GM21526 (cell line): ENCODE measurements around the gene NOTUM.
A peak's percentile ranks its signal among the peaks of the same experiment; 100 is the strongest.
"Not testable (repeated sequence)": the region's sequence is repeated elsewhere in the genome, so short reads cannot be mapped to it uniquely, and the experiment has no call there.

Experiments used
- ATAC-seq: cut with Tn5 transposase; IDR thresholded peaks from one replicate; pipeline ENCODE4 v1.9.1; 2021; ENCODE audit warnings: moderate library complexity; ENCODE audit not compliant: unreplicated experiment, low FRiP score

The NOTUM gene

DNA sequence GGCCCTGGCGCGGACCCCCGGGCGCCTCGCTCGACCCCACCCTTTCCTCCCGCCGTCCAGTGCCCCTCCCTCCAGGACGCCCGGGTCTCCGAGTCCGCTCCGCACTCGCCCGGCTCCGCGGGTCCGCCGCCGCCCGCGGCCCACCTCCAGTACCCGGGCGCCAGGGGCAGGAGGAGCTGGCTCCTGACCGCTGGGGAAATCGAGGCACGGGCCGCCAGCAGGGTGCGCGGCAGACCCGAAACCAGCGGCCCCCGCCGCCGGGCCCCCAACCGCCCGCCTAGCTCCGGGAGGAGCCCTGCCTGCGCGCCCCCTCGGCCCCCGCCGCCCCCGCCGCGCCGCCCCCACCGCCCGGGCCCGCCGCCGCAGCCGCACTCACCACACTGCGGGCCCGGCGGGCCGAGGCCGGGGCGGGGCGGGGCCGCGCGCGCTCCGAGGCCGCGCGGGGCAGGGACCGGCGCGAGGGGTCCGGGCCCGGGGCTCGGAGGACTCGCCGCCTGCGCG, 33.8 kb downstream of the NOTUM start:
- no peak for ATAC-seq

DNA sequence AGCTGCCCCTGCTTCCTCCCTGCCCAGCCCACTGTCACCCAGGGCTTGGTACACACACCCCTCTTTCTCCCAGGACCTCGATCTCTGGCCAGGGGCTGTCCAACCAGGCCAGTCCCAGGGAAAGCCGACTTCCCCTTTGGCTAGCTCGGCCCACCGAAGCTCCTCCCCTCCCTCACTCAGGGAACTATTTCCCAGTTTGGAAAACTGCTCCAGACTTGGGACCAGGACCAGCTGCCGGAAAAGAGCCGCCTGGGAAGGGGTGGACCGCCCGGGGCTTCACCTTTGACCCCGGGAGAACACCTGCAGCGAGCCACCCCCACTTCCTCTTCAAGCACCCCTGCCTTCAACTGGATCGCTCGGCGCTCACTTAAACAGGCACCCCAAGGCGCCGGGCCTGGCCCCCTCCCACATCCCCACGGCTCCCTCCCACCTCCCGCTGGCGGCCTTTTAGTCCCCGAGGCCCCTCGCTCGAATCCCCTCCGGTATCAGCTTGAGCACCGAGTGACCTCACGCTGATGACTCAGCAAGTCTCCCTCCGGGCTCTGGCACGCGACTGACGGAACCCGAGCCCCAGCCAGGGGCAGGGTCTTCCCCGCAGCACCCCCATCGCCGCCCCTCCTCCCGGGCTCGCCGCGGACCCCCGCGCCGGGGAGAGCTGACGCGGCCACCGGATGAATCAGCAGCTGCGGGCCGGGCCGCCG, 34.4 kb downstream of the NOTUM start:
- ATAC-seq = no peak

DNA sequence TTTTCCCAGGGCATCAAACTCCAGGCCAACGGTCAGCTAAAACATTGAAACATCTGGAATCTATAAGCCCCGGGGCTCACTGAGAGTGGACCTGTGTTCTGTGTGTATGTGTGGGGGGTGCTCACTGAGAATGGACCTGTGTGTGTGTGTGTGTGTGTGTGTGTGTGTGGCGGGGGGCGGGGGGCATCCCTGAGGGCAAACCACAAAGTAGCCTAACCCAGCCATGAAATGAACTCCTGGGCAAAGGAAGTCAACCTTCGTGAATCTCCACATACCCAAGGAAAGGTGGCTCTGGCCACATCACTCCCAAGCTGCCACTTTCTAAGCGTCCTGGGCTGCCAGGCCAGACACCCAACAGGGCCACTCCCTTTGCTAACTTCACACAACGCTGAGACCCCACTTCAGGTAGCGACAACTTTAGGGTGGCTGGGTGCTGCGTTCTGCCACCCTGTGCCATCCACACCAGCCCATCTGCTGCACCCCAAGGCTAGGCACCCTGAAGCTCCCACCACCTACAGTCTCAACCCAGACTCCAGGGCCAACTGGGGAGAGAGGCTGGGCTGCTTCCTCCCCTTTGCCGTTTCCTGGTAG, 35.0 kb downstream of the NOTUM start:
- ATAC-seq = no peak

DNA sequence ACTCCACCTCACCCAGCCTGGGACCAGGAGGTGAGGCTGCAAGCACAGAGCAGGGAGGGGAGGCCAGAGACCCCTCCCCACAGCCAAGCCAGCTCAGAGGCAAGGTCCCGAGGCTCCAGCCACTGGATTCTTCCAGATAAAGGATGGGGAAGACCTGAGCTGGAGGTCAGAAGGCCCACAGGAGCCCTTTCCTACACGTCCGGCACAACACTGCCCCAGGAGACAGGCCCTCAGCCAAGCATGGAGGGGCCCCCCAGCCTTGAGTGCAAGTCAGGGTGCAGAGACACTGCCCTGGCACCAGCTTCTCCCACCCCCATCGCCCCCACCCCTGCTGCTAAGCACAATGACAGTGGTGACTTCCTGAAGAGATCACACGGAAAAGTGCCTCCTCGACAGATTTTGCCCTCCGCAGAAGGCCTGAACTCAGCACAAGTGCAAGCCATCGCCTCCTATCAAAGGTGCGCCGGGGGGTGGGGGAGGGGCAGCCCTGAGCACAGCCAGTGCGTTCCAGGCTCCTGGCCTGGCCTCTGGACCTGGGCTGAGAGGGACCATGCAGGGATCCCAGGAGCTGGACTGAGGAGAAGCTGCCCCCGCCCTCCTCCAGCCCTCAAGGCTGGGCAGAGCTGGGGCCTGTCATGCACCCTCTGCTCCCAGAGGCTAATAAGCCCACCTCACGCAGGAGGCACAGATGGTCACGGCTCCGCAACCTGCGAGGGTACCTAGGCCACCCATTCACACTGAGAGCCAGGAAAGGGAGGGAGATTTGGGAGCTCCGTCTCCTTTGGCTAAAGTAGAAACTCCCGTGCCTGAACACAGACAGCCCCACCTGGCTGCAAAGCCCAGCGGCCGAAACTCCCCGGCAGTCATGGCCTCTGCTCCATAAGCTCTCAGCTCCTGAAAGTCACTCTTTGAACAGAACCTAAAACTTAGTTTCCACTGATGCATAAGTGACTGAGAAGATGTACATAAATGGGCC, 36.1 kb downstream of the NOTUM start:
- no peak for ATAC-seq

DNA sequence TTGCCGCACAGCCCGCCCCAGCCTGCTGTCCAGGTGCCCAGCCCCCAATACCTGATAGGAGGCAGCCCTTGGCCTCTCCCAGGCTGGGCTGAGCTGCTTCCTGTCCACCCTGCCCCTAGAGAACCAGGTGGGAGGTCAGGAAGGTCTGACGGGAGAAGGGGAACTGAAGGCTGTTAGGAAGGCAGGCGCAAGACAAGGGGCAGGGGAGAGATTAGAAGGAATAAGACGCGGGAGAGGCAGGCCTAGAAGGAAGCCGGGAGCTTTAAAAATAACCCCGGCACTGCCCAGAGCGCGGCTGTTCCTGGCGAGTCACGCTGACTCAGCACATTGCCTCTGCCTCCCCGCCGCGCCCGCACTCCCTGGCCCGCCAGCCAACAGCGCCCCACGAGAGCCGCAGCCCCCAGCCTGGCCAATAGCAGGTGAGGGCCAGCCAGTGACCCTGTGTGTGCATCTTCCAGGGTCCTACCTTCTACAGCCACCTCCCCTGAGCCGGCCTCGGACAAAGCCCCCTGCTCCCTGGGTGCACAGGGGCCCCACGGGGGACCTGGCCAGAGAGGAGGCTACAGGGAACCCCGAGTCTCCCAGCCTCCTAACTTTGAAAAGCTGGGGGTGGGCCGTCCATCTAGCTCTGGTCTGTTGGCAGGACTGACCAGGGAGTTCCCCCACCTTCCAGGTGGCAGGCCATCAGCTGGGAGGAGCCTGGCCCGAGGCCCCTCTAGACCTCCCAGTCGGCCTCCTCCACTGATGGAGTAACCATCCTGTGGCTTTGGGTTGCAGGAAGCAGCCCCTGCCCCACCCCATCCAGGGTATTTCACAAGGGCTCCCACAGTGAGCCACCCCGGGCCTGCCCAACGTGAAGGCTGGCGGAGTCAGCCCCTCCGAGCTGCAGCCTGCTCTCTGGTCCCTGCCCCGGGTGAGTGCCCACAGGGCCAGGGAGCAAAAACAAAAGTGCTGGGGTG, 37.4 kb downstream of the NOTUM start:
- no peak for ATAC-seq

DNA sequence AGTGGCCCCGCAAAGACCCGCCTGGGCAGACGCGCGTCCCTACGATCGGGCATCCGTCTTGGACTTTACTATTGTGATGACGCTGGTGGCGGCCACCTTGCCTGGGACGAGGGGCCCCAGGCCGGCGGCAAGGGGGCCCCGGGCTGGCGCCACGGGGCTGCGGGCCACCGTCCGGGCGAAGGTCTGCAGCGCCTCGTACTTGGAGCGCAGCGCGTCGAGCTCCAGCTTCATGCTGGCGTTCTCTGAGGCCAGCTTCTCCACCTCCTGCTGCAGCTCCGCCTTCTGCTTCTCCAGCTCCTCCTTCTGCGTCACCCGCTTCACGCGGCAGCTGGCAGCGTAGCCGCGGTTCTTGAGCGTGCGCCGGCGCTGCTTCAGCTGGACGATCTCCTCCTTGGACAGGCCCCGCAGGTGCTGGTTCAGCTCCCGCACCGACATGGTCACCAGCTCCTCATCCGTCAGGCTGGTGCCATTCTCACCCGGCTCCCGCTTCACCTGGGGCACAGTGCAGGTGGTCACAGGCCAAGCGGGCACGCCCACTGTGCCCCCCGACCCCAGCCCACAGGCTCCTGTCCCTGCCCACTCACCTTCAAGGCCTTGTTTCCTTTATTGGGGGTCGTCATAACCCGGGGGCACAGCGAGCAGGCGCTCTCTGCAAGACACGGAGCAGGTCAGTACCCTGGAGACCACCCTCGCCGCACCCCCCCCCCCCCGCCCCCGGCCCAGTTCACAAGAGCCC, 38.3 kb downstream of the NOTUM start:
- no peak for ATAC-seq

DNA sequence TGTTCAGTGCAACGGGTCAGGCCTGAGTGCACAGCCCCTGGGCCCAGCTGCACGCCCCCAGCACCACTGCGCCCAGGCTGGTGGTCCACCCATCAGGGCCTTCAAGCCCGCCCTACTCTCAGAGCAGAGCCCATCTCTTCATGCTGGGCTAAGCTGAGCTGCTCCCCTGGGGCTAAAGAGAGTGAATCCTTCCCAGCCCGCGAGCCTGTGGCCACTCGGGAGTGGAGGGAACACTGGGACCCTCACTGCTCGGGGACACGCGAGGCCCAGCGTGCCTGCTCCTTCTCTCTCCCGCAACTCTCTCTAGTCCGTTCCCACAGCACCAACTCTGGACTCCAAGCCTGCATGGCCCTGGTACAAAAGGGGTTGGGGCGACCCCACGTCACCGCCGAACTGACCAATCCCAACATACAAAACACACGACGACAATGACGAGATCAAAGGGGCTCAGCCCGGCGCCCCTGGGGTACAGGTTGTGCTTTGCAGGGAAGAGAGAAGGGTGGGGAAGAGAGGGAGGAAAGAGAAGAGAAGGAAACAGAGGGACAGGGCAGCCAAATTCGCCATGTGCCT, 38.9 kb downstream of the NOTUM start:
- no peak for ATAC-seq

DNA sequence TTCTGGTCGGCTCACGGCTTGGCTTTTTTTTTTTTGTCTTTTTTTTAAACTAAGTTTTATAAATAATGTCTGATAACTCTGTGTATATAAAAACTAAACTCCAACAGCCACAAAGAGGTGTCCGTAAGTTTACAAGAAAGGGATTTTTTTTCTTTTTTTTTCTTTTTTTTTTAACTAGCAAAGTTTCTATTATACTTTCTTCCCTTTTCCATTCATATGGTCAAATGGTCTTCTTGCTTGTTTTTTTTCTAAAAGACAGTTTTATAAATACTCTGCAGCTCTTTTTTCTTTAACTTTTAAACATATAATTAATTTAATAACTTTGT, 39.5 kb downstream of the NOTUM start:
- no peak for ATAC-seq

DNA sequence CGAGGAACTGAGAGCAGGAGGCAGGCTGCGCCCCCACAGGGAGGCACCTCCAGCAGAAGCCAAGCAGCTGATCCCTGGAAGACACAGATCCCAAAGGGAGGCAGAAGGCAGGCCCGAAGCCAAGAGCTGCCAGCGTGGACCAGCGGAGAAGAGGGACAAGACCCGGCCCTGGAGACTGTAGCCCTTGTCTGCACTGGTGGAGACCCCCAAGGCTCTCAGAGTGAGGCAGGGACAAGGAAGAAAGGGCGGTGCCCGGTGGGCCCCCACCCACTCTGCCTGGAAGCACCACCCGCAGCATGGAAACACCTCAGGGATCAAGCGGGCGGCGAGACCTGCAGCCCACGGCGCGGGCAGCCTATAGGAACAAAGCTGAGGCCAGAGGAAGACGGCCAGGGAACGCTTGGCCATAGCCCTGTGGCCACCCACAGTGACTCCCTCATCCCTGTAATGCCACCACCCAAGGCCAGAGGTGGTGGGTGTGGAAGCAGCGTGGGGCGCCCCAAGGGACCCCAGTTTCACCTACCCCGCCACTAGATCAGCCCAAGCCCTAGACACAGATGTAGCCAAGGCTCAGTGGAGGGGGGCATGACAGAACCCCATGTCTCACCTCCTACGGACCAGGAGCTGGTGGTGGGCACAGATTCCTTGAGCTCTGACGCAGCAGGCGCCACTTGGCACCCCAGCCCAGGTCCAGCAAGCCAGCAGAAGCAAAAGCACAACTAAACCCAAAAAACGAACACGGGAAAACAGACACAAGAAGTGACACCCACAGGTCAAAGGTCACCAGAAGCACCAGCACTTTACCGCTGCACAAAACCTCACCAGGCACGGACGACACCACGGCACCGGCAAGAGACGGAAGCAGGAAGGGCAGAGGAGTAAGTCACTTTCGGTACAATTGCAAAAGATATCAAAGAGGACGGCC, 40.1 kb downstream of the NOTUM start:
- ATAC-seq = no peak

DNA sequence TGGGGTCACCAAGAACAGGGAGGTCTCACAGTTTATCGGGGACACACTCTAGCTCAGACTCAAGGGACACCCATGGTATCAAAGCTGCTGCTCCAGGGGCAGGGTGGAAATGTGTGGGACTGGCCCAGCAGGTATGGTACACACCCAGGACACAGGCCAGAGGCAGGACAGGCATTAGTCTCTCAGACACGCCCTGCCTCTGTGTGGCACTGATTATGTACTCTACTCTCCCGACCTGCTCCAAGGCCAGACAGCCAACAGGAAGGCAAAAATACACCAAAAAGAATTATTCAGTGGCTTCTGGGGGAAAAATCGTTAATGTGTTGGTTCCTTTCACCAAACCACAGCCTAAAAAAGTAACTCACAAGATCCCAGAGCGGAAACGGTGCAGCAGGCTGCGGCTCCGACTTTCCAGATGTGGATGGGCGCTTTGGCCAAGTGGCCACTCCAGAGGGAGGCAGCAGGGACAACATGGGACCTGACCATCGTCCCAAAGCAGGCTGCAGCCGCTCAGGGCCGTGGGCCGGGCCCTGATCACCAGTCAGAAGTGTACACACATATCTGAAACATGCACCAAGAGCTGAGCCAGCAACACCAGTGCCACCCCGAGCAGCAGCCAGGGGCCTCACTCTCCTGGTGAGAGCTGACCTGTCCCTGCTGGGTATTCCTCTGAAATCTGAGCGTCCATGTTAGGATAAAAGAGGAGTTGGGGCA, 42.0 kb downstream of the NOTUM start:
- no peak for ATAC-seq

DNA sequence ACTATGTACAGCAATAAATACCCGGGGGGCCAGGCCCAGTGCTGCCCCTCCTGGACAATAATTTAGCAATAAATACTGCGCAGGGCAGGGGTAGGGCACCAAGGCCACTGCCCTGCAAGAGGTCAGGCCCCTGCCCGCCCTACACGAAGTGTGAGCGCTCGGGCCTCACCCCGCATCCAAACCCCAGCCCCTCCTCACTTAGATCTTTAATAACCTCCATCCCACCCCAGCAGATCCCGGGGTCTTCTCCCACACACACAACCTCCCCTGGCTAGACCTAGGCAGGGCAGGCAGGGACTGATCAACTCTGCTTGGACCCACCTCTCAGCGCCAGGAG, 42.7 kb downstream of the NOTUM start:
- not testable (repeated sequence) for ATAC-seq

DNA sequence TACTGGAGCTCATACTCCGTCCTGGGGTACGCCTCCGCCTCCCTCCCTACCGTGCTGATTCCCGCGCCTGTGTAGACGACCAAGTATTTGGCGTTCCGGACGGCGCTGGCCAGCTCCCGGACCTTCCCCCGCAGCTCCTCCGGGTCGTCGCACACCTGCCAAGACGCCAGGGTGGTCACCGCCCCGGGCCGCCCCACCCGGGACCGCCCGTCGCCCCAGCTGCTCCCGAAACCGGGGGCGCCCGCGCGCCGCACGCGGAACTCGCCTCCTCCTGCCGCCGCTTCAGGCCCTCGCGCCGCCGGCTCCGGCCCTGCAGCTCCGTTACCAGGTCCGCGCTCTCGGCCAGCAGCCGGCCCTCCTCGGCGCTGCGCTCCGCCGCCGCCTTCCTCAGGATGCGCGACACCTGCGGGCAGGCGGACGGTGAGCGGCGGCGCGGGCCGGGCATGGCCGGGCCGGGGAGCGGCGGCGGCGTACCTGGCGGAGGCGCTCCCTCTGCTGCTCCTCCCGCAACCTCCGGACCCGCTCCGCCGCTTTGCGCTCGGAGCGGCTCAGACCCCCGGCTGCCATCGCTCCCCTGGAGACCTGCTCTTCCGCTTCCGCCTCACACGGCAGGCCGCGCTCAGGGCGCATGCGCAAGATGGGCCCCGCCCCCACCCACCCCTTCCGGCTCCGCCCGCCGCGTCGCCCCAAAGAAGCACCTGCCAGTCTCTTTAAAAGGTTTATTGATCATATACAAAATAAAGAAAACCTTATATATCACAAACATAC, 43.2 kb downstream of the NOTUM start, which contains the start of gene SIRT7:
TSS of gene SIRT7 (minus strand) at position 612 of the 768 bp plus-strand sequence. CDS start at position 567, 45 bp downstream.
- ATAC-seq = peak; percentile 50

DNA sequence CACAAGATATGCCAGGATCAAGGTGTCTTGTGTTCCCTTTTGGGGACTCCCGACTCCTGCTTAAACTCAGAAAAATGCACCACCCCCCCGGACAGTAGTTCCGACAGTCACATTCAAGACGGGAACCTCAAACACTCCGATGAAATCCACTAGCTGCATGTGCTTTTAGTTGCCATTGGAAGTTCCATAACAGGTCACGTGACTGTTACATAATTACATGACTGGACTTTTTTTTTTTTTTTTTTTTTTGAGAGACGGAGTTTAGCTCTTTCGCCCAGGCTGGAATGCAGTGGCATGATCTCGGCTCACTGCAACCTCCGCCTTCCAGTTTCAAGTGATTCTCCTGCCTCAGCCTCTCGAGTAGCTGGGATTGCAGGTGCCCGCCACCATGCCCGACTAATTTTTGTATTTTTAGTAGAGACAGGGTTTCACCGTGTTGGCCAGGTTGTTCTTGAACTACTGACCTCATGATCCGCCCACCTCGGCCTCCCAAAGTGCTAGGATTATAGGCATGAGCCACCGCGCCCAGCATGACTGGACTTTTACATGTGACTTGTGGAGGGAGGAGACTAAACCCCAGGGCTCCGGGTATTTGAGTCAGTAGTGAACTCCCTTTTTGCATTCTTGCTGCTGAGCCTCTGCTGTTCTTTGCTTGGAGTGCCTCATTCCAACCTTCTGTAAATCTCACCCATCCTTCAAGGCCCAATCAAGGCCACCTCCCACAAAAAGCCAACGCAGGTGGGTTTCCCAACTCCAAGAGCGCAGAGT, 44.6 kb downstream of the NOTUM start:
- no peak for ATAC-seq

DNA sequence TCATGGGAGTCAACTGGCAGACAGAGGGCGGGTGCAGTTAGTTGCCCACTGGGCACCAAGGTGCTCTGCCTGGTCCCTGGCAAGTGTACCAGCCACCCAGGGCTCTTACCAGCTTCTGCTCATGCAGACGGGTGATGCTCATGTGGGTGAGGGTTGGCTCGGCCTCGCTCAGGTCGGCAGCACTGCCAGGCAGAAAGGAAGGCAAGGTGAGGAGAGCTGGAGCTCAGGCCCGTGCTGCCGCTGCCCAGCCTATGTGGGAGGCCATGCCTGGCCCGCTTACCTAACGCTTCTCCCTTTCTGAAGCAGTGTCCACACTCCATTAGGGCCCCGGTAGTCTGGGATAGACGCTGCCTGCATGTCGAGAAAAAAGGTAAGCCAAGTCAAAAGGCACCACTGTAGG, 45.7 kb downstream of the NOTUM start:
- no peak for ATAC-seq

DNA sequence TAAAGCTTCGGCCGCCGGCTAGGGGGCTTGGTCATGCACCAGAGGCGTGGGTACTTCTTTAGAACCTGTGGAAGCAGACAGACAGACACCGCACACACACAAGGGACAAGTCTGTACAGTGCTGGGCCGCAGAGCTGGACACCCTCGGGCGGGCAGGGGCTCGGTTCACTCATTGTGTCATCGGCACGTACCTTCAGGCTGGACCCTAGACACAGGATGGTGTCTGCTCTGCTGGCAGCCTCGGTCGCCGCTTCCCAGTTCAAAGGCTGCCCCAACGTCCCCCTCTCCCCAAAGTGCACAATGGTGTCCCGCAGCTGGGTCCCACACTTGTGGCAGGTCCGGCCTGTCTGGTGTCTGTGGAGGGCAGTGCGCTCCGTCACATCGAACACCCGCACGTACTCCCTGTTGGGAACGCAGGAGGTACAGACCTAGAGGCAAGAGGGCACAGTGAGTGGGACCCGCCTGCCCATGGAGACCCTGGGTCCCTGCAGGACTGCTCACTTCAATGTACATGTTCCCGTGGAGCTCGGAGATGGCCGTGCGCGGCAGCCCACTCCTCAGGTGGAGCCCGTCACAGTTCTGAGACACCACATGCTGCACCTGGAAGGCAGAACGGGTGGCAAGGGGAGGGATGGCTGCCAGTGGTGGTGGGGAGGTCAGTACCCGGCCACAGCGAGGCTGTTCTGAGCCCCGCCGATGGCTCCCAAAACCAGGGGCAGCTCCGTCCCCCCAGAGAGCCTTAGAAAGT, 46.7 kb downstream of the NOTUM start:
- ATAC-seq = no peak
